ENCODE measurements around the gene OPN1SW.

Gene OPN1SW

DNA sequence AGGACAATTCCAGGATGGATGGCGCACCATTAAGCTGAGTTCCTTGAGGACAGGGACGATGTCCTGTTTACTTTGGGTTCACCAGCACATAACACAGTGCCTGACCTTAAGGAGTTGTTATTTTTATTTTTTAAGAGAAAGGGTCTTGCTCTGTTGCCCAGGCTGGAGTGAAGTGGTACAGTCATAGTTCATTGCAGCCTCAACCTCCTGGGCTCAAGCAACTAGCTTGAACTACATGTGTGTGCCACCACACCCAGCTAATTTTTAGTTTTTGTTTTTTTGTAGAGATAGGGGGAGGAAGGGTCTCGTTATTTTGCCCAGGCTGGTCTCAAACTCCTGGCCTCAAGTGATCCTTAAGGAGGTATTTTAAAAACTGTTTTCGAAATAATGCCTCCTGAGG, 38.2 kb downstream of the OPN1SW start:
- POLR2A ChIA-PET: interaction anchor here (1.8 to 2.7 kb wide), 5 partner anchors 9 to 94 kb away, joined by 5 to 24 read pairs (median 12); no protein-coding TSS in a partner anchor
- DNase-seq (ENCODE audit: extremely low spot score): no peak
- TF ChIP-seq L3MBTL2 (conservative IDR thresholded peaks at IDR 0.05) (no peak), SUZ12 (IDR thresholded peaks at IDR 0.05) (no peak), HDGF (IDR thresholded peaks at IDR 0.05; ENCODE audit: borderline replicate concordance) (no peak), FOXA1 (IDR thresholded peaks at IDR 0.05) (no peak), ARNT (IDR thresholded peaks at IDR 0.05) (no peak), CTBP1 (IDR thresholded peaks at IDR 0.05; ENCODE audit: borderline replicate concordance) (no peak), FOXK2 (IDR thresholded peaks at IDR 0.05) (no peak), TARDBP (IDR thresholded peaks at IDR 0.05) (no peak), NFRKB (IDR thresholded peaks at IDR 0.05) (no peak), ELF4 (IDR thresholded peaks at IDR 0.05) (no peak), FOXM1 (IDR thresholded peaks at IDR 0.05; ENCODE audit: borderline replicate concordance) (no peak), ZNF384 (IDR thresholded peaks at IDR 0.05) (no peak), BHLHE40 (IDR thresholded peaks at IDR 0.05; ENCODE audit: borderline replicate concordance) (no peak), SP1 (IDR thresholded peaks at IDR 0.05) (no peak)
- TF ChIP-seq, protein P1, sequence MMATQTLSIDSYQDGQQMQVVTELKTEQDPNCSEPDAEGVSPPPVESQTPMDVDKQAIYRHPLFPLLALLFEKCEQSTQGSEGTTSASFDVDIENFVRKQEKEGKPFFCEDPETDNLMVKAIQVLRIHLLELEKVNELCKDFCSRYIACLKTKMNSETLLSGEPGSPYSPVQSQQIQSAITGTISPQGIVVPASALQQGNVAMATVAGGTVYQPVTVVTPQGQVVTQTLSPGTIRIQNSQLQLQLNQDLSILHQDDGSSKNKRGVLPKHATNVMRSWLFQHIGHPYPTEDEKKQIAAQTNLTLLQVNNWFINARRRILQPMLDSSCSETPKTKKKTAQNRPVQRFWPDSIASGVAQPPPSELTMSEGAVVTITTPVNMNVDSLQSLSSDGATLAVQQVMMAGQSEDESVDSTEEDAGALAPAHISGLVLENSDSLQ (IDR thresholded peaks at IDR 0.05): no peak
- CTCF ChIA-PET: no interaction called here

DNA sequence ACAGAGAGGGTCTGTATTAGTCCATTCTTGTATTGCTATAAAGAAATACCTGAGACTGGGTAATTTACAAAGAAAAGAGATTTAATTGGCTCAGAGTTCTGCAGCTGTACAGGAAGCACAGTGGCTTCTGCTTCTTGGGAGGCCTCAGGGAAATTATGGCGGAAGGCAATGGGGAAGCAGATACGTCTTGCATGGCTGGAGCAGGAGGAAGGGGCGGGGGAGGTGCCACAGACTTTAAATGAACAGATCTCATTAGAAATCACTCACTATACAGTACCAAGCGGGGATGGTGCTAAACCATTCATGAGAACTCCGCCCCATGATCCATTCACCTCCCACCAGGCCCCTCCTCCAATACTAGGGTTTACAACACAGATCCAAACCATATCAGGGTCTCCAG, 40.2 kb downstream of the OPN1SW start:
- CTCF ChIA-PET: interaction anchor here (1.1 kb wide), 1 partner anchor 64 kb away, joined by 3 read pairs; no protein-coding TSS in a partner anchor
- TF ChIP-seq FOXM1 (IDR thresholded peaks at IDR 0.05; ENCODE audit: borderline replicate concordance) (no peak), NFRKB (IDR thresholded peaks at IDR 0.05) (no peak), SUZ12 (IDR thresholded peaks at IDR 0.05) (no peak), SP1 (IDR thresholded peaks at IDR 0.05) (no peak), BHLHE40 (IDR thresholded peaks at IDR 0.05; ENCODE audit: borderline replicate concordance) (no peak), ZNF384 (IDR thresholded peaks at IDR 0.05) (no peak), FOXK2 (IDR thresholded peaks at IDR 0.05) (no peak), TARDBP (IDR thresholded peaks at IDR 0.05) (no peak), ARNT (IDR thresholded peaks at IDR 0.05) (no peak), CTBP1 (IDR thresholded peaks at IDR 0.05; ENCODE audit: borderline replicate concordance) (no peak), LEF1 (IDR thresholded peaks at IDR 0.05; ENCODE audit: borderline replicate concordance) (no peak), FOXA1 (IDR thresholded peaks at IDR 0.05) (no peak), ELF4 (IDR thresholded peaks at IDR 0.05) (no peak), HDGF (IDR thresholded peaks at IDR 0.05; ENCODE audit: borderline replicate concordance) (no peak)
- TF ChIP-seq, protein P1 (IDR thresholded peaks at IDR 0.05): no peak
- POLR2A ChIA-PET: no interaction called here
- DNase-seq (ENCODE audit: extremely low spot score): no peak

DNA sequence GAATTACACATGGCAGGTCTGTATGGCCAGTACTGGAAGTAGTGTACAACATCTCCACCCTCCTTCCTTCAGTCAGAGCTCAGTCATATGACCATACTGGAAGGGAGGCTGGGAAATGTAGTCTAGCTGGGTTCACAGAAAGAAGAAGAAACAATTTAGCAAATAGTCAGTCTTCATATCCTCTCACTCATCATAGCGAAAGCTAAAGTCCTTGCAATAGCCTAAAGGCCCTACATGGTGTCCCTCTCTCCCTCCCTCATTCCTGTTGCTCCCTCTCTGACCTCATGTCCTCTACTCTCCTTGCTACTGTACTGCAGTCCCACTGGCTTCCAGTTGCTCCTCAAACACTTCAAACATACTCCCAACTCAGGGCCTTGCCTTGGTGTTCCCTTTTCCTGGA, 40.7 kb downstream of the OPN1SW start:
- no peak for DNase-seq (ENCODE audit: extremely low spot score)
- CTCF ChIA-PET: interaction anchor here (1.1 kb wide), 1 partner anchor 63 kb away, joined by 3 read pairs; no protein-coding TSS in a partner anchor
- POLR2A ChIA-PET: no interaction called here
- TF ChIP-seq BHLHE40 (IDR thresholded peaks at IDR 0.05; ENCODE audit: borderline replicate concordance) (no peak), NFRKB (IDR thresholded peaks at IDR 0.05) (no peak), TARDBP (IDR thresholded peaks at IDR 0.05) (no peak), FOXA1 (IDR thresholded peaks at IDR 0.05) (no peak), HDGF (IDR thresholded peaks at IDR 0.05; ENCODE audit: borderline replicate concordance) (no peak), LEF1 (IDR thresholded peaks at IDR 0.05; ENCODE audit: borderline replicate concordance) (no peak), FOXM1 (IDR thresholded peaks at IDR 0.05; ENCODE audit: borderline replicate concordance) (no peak), FOXK2 (IDR thresholded peaks at IDR 0.05) (no peak), SUZ12 (IDR thresholded peaks at IDR 0.05) (no peak), SP1 (IDR thresholded peaks at IDR 0.05) (no peak), ELF4 (IDR thresholded peaks at IDR 0.05) (no peak), ZNF384 (IDR thresholded peaks at IDR 0.05) (no peak), L3MBTL2 (conservative IDR thresholded peaks at IDR 0.05) (no peak), ARNT (IDR thresholded peaks at IDR 0.05) (no peak), CTBP1 (IDR thresholded peaks at IDR 0.05; ENCODE audit: borderline replicate concordance) (no peak)
- TF ChIP-seq, protein P1 (IDR thresholded peaks at IDR 0.05): no peak

DNA sequence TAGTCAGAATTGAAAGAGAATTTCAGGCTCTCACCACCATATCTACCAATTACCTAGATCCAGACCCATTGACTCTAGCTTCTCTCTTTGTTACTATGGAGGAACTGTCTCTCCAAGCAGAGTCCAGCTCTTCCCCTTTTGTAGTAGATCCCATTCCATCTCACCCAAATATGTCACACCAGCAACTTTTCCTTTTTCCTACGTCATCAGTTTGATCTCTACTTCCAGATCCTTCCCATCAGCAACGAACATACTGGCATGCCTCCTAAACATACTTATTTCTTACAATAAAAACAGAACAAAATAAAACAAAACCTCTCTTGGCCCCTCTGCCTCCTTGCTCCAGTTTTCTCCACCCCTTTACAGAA, 42.3 kb downstream of the OPN1SW start:
- CTCF ChIA-PET: no interaction called here

DNA sequence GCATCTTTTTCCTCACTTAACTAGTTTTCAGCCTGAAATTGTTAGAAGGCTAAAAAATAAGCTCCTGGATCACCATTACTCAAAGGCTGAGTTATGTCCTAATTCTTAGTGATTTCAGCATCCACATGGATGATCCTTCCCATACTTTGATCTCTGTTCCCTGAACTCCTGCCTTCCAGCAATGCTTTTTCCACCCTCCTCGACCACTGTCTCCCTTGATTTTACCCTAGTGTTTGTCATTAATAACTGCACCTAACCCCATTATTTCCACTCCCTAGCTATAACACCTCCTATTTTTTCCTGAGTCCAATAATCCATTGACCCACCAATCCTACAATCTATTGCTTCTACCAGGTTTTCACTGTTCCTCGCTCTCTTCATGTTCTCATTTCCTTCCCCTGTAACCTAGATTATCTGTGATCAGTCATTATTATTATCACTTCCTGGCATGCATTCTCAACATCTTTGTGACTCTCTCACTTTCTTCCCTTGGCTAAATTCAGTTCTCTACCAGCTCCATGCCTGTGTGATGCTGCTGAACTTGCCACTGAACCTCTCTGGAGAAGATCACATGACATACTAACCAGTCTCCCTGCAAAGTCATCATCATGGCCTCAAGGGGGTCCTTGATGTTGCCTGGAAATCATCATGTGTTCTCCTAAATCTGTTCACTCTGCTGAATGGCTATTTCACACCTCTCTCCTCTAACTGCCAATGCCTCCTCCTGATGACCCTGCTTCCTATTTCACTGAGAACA, 42.9 kb downstream of the OPN1SW start:
- TF ChIP-seq ZNF384 (IDR thresholded peaks at IDR 0.05) (no peak), ELF4 (IDR thresholded peaks at IDR 0.05) (no peak), BHLHE40 (IDR thresholded peaks at IDR 0.05; ENCODE audit: borderline replicate concordance) (no peak), ARNT (IDR thresholded peaks at IDR 0.05) (no peak), SUZ12 (IDR thresholded peaks at IDR 0.05) (no peak), FOXM1 (IDR thresholded peaks at IDR 0.05; ENCODE audit: borderline replicate concordance) (no peak), FOXA1 (IDR thresholded peaks at IDR 0.05) (no peak), HDGF (IDR thresholded peaks at IDR 0.05; ENCODE audit: borderline replicate concordance) (no peak), CTBP1 (IDR thresholded peaks at IDR 0.05; ENCODE audit: borderline replicate concordance) (no peak), SP1 (IDR thresholded peaks at IDR 0.05) (no peak)
- ChIA-PET POLR2A (no interaction called here), CTCF (interaction anchor here (0.5 kb wide), 1 partner anchor 831 kb away, joined by 3 read pairs; no protein-coding TSS in a partner anchor)
- DNase-seq (ENCODE audit: extremely low spot score): no peak

More for the DNA sequence above, 42.3 kb downstream of the OPN1SW start:
- no peak for DNase-seq (ENCODE audit: extremely low spot score)
- TF ChIP-seq TARDBP (IDR thresholded peaks at IDR 0.05) (no peak), ELF4 (IDR thresholded peaks at IDR 0.05) (no peak), FOXA1 (IDR thresholded peaks at IDR 0.05) (no peak), HDGF (IDR thresholded peaks at IDR 0.05; ENCODE audit: borderline replicate concordance) (no peak), ARNT (IDR thresholded peaks at IDR 0.05) (no peak), CTBP1 (IDR thresholded peaks at IDR 0.05; ENCODE audit: borderline replicate concordance) (no peak), LEF1 (IDR thresholded peaks at IDR 0.05; ENCODE audit: borderline replicate concordance) (no peak)
- POLR2A ChIA-PET: no interaction called here

Data from HEK293T (cell line).